A673 (cell line): ENCODE results near the gene EAF1. TPM values are rescaled to one million over a fixed set of nuclear protein-coding genes. Genes with fewer than 3 reads are reported as not detected.
"Not testable (repeated sequence)": the region's sequence is repeated elsewhere in the genome, so short reads cannot be mapped to it uniquely, and the experiment has no call there.

Experiments used
- BruUV-seq: library from RNA; stranded (reverse); fragments of 400-500 nt; replicated peaks from 2 replicates; lab custom pipeline; 2021; lab: Mats Ljungman, UMichigan
- CTCF ChIA-PET: fragments of 300-600 bp; sonication (Branson Sonifier 250); formaldehyde crosslinking; loops from one replicate; lab custom pipeline; 2022; ENCODE audit warnings: antibody characterized with exemption; lab: Charles Lee
- POLR2A ChIA-PET: fragments of 300-600 bp; sonication (Branson Sonifier 250); formaldehyde crosslinking; loops from one replicate; lab custom pipeline; 2022; ENCODE audit warnings: antibody characterized with exemption; ENCODE audit not compliant: low non-redundant PET; lab: Charles Lee
- DNase-seq: peaks from one replicate; pipeline ENCODE4 v3.0.0-alpha.2; 2015; ENCODE audit warnings: low spot score
- H3K27ac ChIP-seq: fragments of 200-600 bp; sonication (generic); 2 replicates; pipeline ENCODE4 v1.5.1; 2016; ENCODE audit warnings: mixed run types, low read depth, mild to moderate bottlenecking, mixed read lengths, antibody characterized with exemption, low read length; ENCODE audit not compliant: poor library complexity, severe bottlenecking
- H3K27me3 ChIP-seq: fragments of 200-600 bp; sonication (generic); replicated peaks from 2 replicates; pipeline ENCODE4 v1.6.1; 2017; ENCODE audit warnings: mixed run types, low read depth, mild to moderate bottlenecking, mixed read lengths, antibody characterized with exemption, low read length; ENCODE audit not compliant: insufficient read depth, poor library complexity
- H3K36me3 ChIP-seq: fragments of 200-600 bp; sonication (generic); 2 replicates; pipeline ENCODE4 v1.6.1; 2016; ENCODE audit warnings: mixed run types, mild to moderate bottlenecking, mixed read lengths, antibody characterized with exemption, low read length; ENCODE audit not compliant: insufficient read depth, poor library complexity, severe bottlenecking
- H3K4me1 ChIP-seq: fragments of 200-600 bp; sonication (generic); 2 replicates; pipeline ENCODE4 v1.6.1; 2017; ENCODE audit warnings: mixed run types, mild to moderate bottlenecking, mixed read lengths, antibody characterized with exemption, low read length; ENCODE audit not compliant: insufficient read depth, poor library complexity, severe bottlenecking
- H3K4me3 ChIP-seq: fragments of 200-600 bp; sonication (generic); 2 replicates; pipeline ENCODE4 v1.5.1; 2016; ENCODE audit warnings: low read depth, mixed run types, mild to moderate bottlenecking, mixed read lengths, low read length; ENCODE audit not compliant: poor library complexity, severe bottlenecking
- H3K9me3 ChIP-seq: fragments of 200-600 bp; sonication (generic); 2 replicates; pipeline ENCODE4 v1.6.1; 2016; ENCODE audit warnings: mixed run types, low read depth, mild to moderate bottlenecking, mixed read lengths, antibody characterized with exemption, low read length; ENCODE audit not compliant: poor library complexity, severe bottlenecking
- EZH2 ChIP-seq: fragments of 200-600 bp; sonication (generic); IDR thresholded peaks from 2 replicates; pipeline ENCODE4 v1.6.1; 2017; ENCODE audit warnings: borderline replicate concordance, low read depth, mild to moderate bottlenecking, mixed read lengths, antibody characterized with exemption, low read length; ENCODE audit not compliant: poor library complexity, severe bottlenecking
- intact Hi-C: fragments of 100-400 bp; cut with micrococcal nuclease; formaldehyde crosslinking; loops from one replicate; pipeline ENCODE4 v1.10.0; 2022; ENCODE audit not compliant: unreplicated experiment
- total RNA-seq: library from RNA; stranded (reverse); gene quantifications from 2 replicates; pipeline ENCODE4 v1.2.3, GENCODE V29; 2021
- TF ChIP-seq, protein P1 (sequence below): fragments of 300-800, 200-600 bp; sonication (generic); conservative IDR thresholded peaks from 2 replicates; pipeline ENCODE4 v1.5.1; 2017; ENCODE audit warnings: low read depth, mild to moderate bottlenecking, antibody characterized with exemption, low read length, moderate library complexity, mixed read lengths

The EAF1 gene
- total RNA-seq, 1 experiment from 2014 or later = 28.7 TPM

DNA sequence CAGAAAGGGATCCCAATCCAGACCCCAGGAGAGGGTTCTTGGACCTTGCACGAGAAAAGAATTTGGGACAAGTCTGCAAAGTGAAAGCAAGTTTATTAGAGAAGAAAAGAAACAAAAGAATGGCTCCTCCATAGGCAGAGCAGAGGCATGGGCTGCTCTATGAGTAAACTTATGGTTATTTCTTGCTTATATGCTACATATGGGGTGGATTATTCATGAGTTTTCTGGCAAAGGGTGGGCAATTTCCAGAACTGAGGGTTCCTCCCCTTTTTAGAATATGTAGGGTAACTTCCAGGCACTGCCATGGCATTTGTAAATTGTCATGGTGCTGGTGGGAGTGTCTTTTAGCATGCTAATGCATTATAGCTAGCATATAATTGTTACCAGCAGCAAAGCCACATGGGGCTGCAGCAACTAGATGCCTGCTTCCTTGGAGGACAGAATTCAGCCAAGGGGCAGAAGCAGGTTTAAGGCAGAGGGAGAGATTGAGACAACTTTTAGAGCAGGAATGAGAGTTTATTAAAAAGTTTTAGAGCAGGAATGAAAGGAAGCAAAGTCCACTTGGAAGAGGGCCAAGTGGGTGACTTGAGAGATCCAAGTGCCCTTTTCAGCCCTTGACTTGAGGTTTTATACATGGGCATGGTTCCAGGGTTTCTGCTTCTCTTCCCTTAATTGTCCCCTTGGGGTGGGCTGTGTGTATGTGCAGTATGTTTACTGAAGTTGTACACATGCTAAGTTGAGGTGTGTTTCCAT is 41.3 kb upstream of the EAF1 start:
- H3K27me3 ChIP-seq = no peaks in the 10 kb centered on the region
- no peaks in the 10 kb centered on the region for H3K36me3 ChIP-seq
- intact Hi-C loops = no loop called here
- no peak for DNase-seq
- TF ChIP-seq, protein P1, sequence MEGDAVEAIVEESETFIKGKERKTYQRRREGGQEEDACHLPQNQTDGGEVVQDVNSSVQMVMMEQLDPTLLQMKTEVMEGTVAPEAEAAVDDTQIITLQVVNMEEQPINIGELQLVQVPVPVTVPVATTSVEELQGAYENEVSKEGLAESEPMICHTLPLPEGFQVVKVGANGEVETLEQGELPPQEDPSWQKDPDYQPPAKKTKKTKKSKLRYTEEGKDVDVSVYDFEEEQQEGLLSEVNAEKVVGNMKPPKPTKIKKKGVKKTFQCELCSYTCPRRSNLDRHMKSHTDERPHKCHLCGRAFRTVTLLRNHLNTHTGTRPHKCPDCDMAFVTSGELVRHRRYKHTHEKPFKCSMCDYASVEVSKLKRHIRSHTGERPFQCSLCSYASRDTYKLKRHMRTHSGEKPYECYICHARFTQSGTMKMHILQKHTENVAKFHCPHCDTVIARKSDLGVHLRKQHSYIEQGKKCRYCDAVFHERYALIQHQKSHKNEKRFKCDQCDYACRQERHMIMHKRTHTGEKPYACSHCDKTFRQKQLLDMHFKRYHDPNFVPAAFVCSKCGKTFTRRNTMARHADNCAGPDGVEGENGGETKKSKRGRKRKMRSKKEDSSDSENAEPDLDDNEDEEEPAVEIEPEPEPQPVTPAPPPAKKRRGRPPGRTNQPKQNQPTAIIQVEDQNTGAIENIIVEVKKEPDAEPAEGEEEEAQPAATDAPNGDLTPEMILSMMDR = no peak
- TF ChIP-seq EZH2 = no peak
- ChIA-PET CTCF (no interaction called here), POLR2A (interaction anchor here (0.6 kb wide), 1 partner anchor 879 kb away, joined by 4 read pairs; the partner anchor contains the start of genes DPH3 and OXNAD1)
- BruUV-seq = no TSS peak
- no peak overlapping the region for H3K27ac ChIP-seq
- H3K9me3 ChIP-seq = no peaks in the 10 kb centered on the region
- no peak overlapping the region for H3K4me3 ChIP-seq
- H3K4me1 ChIP-seq = no peaks in the 10 kb centered on the region

DNA sequence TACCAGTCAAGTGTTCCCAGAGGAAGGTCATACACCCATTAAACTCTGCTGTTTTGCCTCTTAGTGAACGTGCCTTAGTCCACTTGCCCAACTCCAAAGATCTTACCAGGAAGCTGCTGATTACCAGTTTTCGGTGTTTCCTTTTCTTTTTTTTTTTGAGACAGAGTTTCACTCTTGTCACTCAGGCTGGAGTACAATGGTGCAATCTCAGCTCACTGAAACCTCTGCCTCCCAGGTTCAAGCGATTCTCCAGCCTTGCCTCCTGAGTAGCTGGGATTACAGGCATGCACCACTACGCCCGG is 40.8 kb upstream of the EAF1 start:
- H3K27ac ChIP-seq, H3K4me1 ChIP-seq, intact Hi-C loops, CTCF ChIA-PET, H3K27me3 ChIP-seq, DNase-seq, H3K4me3 ChIP-seq, H3K9me3 ChIP-seq, BruUV-seq, H3K36me3 ChIP-seq: not testable (repeated sequence)
- POLR2A ChIA-PET = interaction anchor here (0.6 kb wide), 1 partner anchor 878 kb away, joined by 4 read pairs; the partner anchor contains the start of genes DPH3 and OXNAD1

DNA sequence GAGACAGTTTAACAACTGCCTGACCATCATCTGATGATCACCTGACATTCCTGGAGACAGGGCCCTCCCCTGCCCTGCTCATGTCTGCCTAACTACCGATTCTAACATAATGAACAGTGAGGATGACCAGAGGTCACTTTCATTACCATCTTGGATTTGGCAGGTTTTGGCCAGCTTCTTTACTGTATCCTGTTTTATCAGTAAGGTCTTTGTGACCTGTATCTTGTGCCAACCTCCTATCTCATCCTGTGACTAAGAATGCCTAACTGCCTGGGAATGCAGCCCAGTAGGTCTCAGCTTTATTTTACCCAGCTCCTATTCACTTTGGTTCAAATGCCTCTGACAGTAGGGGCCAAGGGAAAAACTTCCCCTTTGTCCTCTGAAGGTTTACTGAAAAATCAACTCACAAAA is 40.2 kb upstream of the EAF1 start:
- DNase-seq = no peak
- no peaks in the 10 kb centered on the region for H3K9me3 ChIP-seq
- no peaks in the 10 kb centered on the region for H3K36me3 ChIP-seq
- POLR2A ChIA-PET = no interaction called here
- no peaks in the 10 kb centered on the region for H3K27me3 ChIP-seq
- H3K4me3 ChIP-seq = no peak overlapping the region
- TF ChIP-seq, protein P1 = no peak
- no peak for TF ChIP-seq EZH2
- intact Hi-C loops = no loop called here
- H3K27ac ChIP-seq = no peak overlapping the region
- no peaks in the 10 kb centered on the region for H3K4me1 ChIP-seq
- CTCF ChIA-PET = no interaction called here
- BruUV-seq = no TSS peak

DNA sequence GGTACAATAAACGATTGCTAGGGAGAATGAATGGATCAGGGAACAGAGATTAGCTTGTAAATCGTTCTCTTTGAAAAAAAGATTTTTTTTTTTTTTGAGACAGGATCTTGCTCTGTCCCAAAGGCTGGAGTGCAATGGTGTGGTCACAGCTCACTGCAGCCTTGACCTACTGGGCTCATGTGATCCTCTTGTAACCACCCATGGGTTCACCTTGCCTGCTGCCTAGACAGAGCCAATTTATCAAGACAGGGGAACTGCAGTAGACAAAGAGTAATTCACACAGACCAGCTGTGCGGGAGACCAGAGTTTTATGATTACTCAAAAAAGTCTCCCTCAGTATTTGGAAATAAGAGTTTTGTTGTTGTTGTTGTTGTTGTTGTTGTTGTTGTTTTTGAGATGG is 39.7 kb upstream of the EAF1 start:
- POLR2A ChIA-PET = no interaction called here
- BruUV-seq = no TSS peak
- no peak overlapping the region for H3K27ac ChIP-seq
- H3K4me1 ChIP-seq = no peaks in the 10 kb centered on the region
- intact Hi-C loops = no loop called here
- TF ChIP-seq, protein P1 = no peak
- TF ChIP-seq EZH2 = no peak
- no peaks in the 10 kb centered on the region for H3K36me3 ChIP-seq
- DNase-seq = no peak
- CTCF ChIA-PET = no interaction called here
- no peaks in the 10 kb centered on the region for H3K27me3 ChIP-seq
- H3K9me3 ChIP-seq = no peaks in the 10 kb centered on the region
- no peak overlapping the region for H3K4me3 ChIP-seq

DNA sequence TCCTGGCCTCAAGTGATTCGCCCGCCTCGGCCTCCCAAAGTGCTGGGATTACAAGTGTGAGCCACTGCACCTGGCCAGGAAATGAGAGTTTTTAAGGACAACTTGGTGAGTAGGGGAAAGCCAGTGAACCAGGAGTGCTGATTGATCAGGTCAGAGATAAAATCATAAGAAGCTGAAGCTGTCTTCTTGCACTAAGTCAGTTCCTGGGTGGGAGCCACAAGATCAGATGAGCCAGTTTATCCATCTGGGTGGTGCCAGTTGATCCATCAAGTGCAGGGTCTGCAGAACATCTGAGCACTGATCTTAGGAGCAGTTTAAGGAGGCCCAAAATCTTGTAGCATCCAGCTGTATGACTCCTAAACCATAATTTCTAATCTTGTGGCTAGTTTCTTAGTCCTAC is 39.1 kb upstream of the EAF1 start:
- CTCF ChIA-PET, H3K9me3 ChIP-seq, POLR2A ChIA-PET, H3K27ac ChIP-seq, BruUV-seq, H3K4me3 ChIP-seq, H3K27me3 ChIP-seq, H3K36me3 ChIP-seq, intact Hi-C loops, H3K4me1 ChIP-seq, DNase-seq: not testable (repeated sequence)
